HepG2 (cell line): ENCODE measurements around the gene OCSTAMP. TPM values are rescaled to one million over a fixed set of nuclear protein-coding genes. Genes with fewer than 3 reads are reported as not detected.
A peak's percentile ranks its signal among the peaks of the same experiment; 100 is the strongest.

Experiments used
- HDAC2 ChIP-seq: sonication (generic); formaldehyde crosslinking; IDR thresholded peaks from 2 replicates; pipeline ENCODE4 v1.4.0; 2020; ENCODE audit warnings: missing genetic modification reagents
- HOXA9 ChIP-seq: sonication (generic); formaldehyde crosslinking; IDR thresholded peaks from 2 replicates; pipeline ENCODE4 v1.8.1; 2022; ENCODE audit warnings: missing genetic modification reagents, mild to moderate bottlenecking, moderate library complexity, borderline replicate concordance
- ONECUT2 ChIP-seq: sonication (generic); formaldehyde crosslinking; IDR thresholded peaks from 2 replicates; pipeline ENCODE4 v1.4.0; 2020; ENCODE audit warnings: missing genetic modification reagents
- PAXIP1 ChIP-seq: sonication (generic); formaldehyde crosslinking; conservative IDR thresholded peaks from 2 replicates; pipeline ENCODE4 v1.4.0; 2020; ENCODE audit warnings: mild to moderate bottlenecking, missing genetic modification reagents, moderate library complexity
- POLR2AphosphoS2 ChIP-seq: IDR thresholded peaks from 2 replicates; pipeline ENCODE4 v1.6.1; 2011; ENCODE audit warnings: low read depth, low read length, improper control_type of control experiment
- RCOR2 ChIP-seq: IDR thresholded peaks from 2 replicates; pipeline ENCODE4 v1.6.1; 2016; ENCODE audit warnings: missing biosample characterization, missing genetic modification reagents
- RNF2 ChIP-seq: fragments of 450-650 bp; conservative IDR thresholded peaks from 2 replicates; pipeline ENCODE4 v1.6.1; 2016; ENCODE audit warnings: low read depth
- SMAD3 ChIP-seq: sonication (generic); formaldehyde crosslinking; IDR thresholded peaks from 2 replicates; pipeline ENCODE4 v1.4.0; 2020; ENCODE audit warnings: missing genetic modification reagents
- SMYD3 ChIP-seq: sonication (generic); formaldehyde crosslinking; IDR thresholded peaks from 2 replicates; pipeline ENCODE4 v1.8.1; 2023; ENCODE audit warnings: mild to moderate bottlenecking, missing genetic modification reagents
- SP1 ChIP-seq, 2 experiments: fragments of 450-650 bp in 1 of 2; sonication (generic) in 1 of 2; formaldehyde crosslinking in 1 of 2; IDR thresholded peaks; 2 replicates each; pipeline versions ENCODE4 v1.4.0 to v1.6.1; 2016 to 2020; ENCODE audit warnings: missing genetic modification reagents in 1 of 2
- SRSF1 ChIP-seq: fragments of 200-400 bp; formaldehyde crosslinking; optimal IDR thresholded peaks from 2 replicates; pipeline ENCODE3; 2017; ENCODE audit warnings: mild to moderate bottlenecking, low read depth, low read length, moderate library complexity
- ZKSCAN1 ChIP-seq: fragments of 150-350 bp; IDR thresholded peaks from 2 replicates; pipeline ENCODE4 v1.6.1; 2014; ENCODE audit warnings: low read length
- ZNF138 ChIP-seq: sonication (generic); formaldehyde crosslinking; IDR thresholded peaks from 2 replicates; pipeline ENCODE4 v1.5.0; 2020; ENCODE audit warnings: mild to moderate bottlenecking, low read depth, missing genetic modification reagents
- ZNF644 ChIP-seq: IDR thresholded peaks from 2 replicates; pipeline ENCODE4 v1.6.1; 2016; ENCODE audit warnings: low read depth
- polyA plus RNA-seq, 8 experiments: library from polyadenylated mRNA; depleted of rRNA in 3 of 8; stranded (reverse) in 7 of 8; unstranded in 1 of 8; fragments of >200 nt; fragmentation: Illumina TruSeq in 4 of 8; extraction: Trizol in 4 of 8; gene quantifications; 2 replicates each; pipeline versions ENCODE4 v1.2.1 to v1.2.3, GENCODE V29; 2011 to 2016; ENCODE audit warnings: low read depth in 4 of 8, missing spikeins in 1 of 8, mixed read lengths in 1 of 8; ENCODE audit not compliant: insufficient read depth in 1 of 8
- total RNA-seq, 5 experiments: library from RNA; depleted of rRNA; stranded (reverse); fragments of >200 nt; fragmentation: Illumina TruSeq; extraction: Trizol; gene quantifications; 2 replicates each; pipeline ENCODE4 v1.2.3, GENCODE V29; 2016; ENCODE audit warnings: low read depth in 1 of 5
- TF ChIP-seq, protein P1 (sequence below): sonication (generic); formaldehyde crosslinking; conservative IDR thresholded peaks from 2 replicates; pipeline ENCODE4 v1.8.0; 2022; ENCODE audit warnings: low read depth, missing genetic modification reagents
- TF ChIP-seq, protein P2 (sequence below): sonication (generic); formaldehyde crosslinking; IDR thresholded peaks from 2 replicates; pipeline ENCODE4 v1.5.0; 2020; ENCODE audit warnings: mild to moderate bottlenecking, low read depth, missing genetic modification reagents, borderline replicate concordance
- TF ChIP-seq, protein P3 (sequence below): sonication (generic); formaldehyde crosslinking; IDR thresholded peaks from 2 replicates; pipeline ENCODE4 v1.5.0; 2020; ENCODE audit warnings: missing genetic modification reagents

Gene OCSTAMP
- total and polyA plus RNA-seq, 2 of the 13 experiments (the other 11 are each of a cell fraction or from before 2014, with no cell fraction given), result not detected

DNA sequence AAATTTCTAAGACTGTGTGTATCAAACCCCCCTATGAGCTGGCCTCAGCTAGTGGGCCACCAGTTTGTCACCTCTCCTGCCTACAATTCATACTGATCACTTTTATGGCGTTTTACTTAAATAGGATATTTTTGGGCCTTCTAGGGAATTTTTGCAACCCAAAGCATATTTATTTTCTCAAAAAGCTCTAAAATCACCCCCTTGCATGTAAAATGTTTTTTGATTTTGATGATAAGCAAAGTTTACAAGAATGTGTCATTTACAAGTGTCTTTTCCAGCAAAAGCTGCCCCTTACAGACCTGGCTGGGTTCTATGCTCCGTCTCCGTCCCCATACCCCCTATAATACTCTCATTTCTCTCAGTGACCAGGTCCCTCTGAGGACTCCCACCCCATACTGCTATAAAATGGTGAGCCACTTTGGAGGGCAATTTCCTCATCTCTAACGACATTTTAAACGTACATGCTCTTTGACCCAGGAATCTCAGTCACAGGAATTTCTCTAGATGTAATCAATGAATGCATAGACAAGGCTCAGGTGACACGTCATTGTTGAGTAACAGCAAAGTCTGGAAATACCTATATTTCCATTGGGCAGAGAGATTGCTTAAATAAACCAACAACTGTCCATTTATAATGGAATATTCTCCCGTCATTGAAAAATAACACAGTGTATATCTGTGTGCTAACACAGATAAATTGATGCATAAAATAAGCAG, 13.9 kb upstream of the OCSTAMP start (continued):
- TF ChIP-seq, protein P1, sequence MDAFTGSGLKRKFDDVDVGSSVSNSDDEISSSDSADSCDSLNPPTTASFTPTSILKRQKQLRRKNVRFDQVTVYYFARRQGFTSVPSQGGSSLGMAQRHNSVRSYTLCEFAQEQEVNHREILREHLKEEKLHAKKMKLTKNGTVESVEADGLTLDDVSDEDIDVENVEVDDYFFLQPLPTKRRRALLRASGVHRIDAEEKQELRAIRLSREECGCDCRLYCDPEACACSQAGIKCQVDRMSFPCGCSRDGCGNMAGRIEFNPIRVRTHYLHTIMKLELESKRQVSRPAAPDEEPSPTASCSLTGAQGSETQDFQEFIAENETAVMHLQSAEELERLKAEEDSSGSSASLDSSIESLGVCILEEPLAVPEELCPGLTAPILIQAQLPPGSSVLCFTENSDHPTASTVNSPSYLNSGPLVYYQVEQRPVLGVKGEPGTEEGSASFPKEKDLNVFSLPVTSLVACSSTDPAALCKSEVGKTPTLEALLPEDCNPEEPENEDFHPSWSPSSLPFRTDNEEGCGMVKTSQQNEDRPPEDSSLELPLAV, result no peak
- TF ChIP-seq RNF2 (no peak), POLR2AphosphoS2 (no peak), SP1 (IDR thresholded peaks at IDR 0.05) (no peak), SP1 (CRISPR knock-in tag; IDR thresholded peaks at IDR 0.05) (0 out of 2 replicates have a peak, but pooled peaks have one; percentile 13), ZKSCAN1 (no peak), PAXIP1 (peak; percentile 62), SMAD3 (CRISPR knock-in tag) (0 out of 2 replicates have a peak, but pooled peaks have one; percentile 24), RCOR2 (CRISPR knock-in tag) (peak; percentile 62; the same call in 1 of the 2 replicates), ZNF138 (CRISPR knock-in tag) (no peak), ZNF644 (0 out of 2 replicates have a peak, but pooled peaks have one; percentile 47), ONECUT2 (peak; percentile 71; the same call in 1 of the 2 replicates), HDAC2 (CRISPR knock-in tag) (peak; percentile 50; the same call in 1 of the 2 replicates), SRSF1 (no peak), SMYD3 (peak; percentile 41; the same call in 1 of the 2 replicates), HOXA9 (no peak)
- TF ChIP-seq, protein P2, sequence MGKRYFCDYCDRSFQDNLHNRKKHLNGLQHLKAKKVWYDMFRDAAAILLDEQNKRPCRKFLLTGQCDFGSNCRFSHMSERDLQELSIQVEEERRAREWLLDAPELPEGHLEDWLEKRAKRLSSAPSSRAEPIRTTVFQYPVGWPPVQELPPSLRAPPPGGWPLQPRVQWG, result no peak
- TF ChIP-seq, protein P3, sequence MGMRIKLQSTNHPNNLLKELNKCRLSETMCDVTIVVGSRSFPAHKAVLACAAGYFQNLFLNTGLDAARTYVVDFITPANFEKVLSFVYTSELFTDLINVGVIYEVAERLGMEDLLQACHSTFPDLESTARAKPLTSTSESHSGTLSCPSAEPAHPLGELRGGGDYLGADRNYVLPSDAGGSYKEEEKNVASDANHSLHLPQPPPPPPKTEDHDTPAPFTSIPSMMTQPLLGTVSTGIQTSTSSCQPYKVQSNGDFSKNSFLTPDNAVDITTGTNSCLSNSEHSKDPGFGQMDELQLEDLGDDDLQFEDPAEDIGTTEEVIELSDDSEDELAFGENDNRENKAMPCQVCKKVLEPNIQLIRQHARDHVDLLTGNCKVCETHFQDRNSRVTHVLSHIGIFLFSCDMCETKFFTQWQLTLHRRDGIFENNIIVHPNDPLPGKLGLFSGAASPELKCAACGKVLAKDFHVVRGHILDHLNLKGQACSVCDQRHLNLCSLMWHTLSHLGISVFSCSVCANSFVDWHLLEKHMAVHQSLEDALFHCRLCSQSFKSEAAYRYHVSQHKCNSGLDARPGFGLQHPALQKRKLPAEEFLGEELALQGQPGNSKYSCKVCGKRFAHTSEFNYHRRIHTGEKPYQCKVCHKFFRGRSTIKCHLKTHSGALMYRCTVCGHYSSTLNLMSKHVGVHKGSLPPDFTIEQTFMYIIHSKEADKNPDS (CRISPR knock-in tag), result no peak
